GM21737 (cell line): ENCODE measurements around the gene IDI2.
"Not testable (repeated sequence)": the region's sequence is repeated elsewhere in the genome, so short reads cannot be mapped to it uniquely, and the experiment has no call there.

Experiments used
- ATAC-seq: cut with Tn5 transposase; IDR thresholded peaks from one replicate; pipeline ENCODE4 v1.9.1; 2021; ENCODE audit warnings: mild to moderate bottlenecking, moderate library complexity; ENCODE audit not compliant: unreplicated experiment

The IDI2 gene

DNA sequence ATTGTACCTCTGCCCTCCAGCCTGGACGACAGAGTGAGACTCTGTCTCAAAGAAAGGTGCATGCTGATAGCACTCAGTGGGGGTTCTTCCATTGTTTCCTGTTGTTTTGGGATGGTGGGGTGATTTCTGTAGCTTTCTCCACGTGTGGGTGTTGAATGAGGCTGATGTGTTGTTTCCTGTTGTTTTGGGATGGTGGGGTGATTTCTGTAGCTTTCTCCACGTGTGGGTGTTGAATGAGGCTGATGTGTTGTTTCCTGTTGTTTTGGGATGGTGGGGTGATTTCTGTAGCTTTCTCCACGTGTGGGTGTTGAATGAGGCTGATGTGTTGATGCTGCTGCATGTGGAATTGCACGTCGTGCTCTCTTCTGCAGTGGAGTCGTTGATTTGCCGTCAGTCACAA, 15.7 kb downstream of the IDI2 start:
- not testable (repeated sequence) for ATAC-seq

DNA sequence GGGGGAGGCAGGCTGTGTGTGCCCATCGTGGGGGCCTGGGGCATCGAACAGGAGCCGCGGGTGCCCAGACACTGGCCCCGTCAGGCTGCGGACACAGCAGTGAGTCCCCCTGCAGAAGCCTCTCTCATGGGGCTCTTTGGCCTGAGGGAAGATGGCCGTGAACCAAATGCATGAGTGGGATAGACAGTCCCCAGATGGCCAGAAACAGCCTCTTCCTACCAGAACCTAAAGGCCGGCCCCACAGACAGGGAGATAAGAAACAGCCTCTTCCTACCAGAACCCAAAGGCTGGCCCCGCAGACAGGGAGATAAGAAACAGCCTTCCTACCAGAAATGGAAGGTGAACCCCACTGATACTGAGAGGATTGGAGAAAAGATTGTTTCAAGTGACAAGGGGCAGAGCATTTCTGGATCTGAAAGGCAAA, 16.6 kb downstream of the IDI2 start:
- no peak for ATAC-seq

DNA sequence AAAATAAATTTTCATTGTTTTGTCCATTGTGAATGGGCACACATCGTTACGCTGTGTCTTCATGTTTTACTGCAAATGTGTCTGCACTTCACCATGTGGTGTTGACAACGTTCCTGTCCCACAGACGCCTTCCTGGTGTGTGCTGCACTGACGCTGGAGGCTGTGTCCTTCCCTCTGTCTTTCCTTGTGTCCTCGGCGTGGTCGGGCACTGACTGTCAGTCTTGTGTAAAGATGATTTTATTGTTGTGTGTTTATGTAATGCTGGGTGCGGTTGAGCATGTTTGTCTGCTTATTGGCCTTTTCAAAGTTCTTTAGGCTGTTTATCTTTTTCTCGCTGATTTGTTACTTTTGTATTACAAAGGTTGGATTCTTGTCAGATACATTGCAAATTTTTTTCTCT, 18.1 kb downstream of the IDI2 start:
- no peak for ATAC-seq

DNA sequence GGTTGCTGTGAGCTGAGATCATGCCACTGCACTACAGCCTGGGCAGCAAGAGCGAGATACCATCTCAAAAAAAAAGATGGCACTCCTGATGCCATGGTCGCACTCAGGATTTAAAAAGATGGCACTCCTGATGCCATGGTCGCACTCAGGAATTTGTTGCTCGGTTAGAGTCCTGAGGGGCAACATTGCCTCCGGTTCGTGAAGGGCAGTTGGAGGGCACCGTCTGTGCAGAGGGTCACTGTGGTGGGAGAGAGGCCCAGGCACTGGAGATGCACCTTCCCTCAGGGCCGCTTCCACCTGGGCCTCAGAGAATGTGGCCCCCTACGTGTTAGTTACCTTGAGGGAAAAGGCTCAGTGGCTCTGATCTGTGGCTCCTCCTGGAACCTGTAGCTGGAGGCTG, 19.1 kb downstream of the IDI2 start:
- ATAC-seq, result no peak

DNA sequence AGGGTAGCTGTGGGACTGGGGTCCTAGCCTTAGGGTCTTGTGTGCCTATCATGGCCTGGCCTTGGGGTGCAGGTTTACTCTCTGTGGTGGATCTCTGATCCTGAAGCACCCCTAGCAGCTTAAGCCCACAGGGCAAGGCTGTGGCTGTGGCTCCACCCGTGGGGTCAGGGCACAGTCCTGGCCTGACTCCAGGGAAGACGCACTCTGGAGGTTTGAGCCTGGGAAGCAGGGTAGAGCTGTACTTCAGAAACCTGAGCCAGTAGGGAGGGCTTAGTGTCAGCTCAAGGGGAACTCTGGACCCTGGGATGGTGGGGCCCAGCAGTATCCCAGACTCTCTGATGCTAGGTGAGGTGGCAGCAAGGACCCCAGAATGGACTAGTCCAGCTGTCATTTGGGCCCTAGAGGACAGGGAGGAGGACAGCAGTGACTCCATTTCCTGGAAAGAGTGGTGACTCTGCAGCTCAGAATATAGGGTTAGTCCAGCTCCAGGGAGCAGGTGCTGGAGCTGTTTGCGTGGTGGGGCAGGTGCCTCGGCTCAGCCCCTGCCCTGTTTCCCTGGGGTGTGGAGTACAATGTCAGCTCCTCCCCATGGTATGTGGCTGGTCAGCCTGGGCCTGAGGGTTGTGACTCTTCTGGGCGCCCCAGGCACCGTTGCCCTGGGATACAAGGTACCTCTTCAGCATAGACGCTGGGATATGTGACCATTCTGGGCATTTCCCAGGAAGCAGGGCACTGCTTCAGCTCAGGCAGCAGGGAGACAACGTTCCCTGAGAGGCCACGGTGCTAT, 21.6 kb downstream of the IDI2 start:
- no peak for ATAC-seq

DNA sequence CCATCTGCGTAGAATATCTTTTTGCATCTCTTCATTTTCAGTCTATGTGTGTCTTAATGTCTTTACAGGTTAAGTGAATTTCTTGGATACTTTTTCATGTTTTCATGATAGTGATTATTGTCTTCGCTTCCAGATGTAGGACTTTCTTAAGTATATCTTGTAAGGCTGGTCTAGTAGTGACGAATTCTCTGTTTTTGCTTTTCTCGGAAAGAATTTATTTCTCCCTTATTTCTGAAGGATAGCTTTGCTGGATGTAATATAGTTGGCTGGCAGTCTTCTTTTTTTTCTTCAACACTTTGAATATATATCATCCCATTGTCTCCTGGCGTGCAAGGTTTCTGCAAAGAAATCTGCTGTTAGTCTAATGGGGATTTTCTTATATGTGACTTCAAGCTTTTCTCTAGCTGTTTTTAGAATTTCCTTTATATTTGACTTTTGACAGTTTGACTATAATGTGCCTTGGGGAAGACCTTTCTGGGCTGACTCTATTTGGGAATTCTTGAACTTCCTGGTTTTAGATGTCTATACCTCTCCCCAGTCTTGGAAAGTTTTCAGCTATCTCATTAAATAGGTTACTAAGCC, 23.1 kb downstream of the IDI2 start:
- ATAC-seq, result no peak

DNA sequence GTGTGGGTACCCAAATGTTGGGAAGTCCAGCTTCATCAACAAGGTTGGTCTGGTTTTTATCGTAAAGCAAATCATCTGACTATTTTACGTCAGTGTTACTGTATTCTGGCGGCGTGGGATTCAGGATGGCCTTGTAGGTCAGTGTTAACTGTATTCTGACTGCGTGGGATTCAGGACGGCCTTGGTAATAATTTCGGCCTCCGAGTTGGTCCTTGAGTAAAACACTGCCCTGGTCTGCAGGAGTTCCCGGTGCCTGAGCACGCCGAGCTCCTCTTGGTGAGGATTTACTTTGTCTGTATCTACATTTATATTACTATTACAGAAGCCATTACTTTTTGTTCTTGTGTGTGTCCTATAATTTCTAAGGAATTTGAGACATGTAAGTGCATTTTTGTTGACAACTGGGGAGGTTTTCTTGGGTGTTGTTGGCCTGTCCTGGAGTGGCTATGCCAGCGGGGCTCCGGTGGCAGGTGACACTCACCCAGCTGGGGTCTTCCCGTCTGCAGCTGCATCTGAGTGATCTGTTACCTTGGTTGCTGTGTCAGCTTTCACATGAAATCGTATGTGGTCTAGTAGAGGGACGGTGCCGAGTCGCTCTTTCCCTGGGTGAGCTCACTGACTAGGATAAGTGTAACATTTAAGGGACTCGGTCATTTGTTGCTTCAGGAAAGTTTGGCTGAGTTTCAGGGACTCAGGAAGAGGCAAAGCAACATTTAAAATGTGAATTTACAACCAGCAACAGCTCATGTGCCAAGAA, 28.2 kb downstream of the IDI2 start:
- no peak for ATAC-seq

DNA sequence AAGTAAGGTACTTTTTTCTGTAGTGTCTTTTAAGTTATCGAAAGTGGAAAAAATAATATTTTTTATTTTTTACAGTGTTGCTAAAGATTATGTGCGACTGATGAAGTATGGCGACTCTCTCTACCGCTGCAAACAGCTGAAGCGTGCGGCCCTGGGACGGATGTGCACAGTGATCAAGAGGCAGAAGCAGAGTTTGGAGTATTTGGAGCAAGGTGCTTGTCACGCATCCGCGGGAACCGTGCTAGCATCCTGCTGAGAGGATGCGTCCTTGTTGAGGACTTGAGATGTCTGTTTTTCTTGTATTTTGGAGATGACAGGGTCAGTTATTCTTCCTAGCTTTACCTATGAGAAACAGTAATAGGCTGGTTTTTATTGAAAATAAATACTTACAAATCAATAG, 29.6 kb downstream of the IDI2 start:
- ATAC-seq, result no peak

DNA sequence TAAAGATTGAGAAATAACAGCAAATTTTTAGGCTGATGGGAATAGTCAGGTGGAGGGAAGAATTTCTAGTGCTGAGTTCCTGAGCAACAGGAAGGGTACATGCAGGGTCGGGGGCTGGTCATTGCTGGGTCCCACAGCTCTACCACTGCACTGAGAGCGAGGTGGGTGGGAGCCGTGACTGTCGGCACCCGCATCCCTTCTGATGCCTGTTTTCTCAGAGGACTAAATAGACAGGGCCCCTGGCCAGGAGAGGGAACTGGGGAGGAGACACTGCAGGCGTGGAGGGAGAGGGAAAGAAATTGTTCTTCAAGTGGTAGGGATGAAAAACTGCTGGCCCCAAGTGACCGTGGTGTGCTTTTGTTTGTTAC, 30.1 kb downstream of the IDI2 start:
- ATAC-seq, result no peak

DNA sequence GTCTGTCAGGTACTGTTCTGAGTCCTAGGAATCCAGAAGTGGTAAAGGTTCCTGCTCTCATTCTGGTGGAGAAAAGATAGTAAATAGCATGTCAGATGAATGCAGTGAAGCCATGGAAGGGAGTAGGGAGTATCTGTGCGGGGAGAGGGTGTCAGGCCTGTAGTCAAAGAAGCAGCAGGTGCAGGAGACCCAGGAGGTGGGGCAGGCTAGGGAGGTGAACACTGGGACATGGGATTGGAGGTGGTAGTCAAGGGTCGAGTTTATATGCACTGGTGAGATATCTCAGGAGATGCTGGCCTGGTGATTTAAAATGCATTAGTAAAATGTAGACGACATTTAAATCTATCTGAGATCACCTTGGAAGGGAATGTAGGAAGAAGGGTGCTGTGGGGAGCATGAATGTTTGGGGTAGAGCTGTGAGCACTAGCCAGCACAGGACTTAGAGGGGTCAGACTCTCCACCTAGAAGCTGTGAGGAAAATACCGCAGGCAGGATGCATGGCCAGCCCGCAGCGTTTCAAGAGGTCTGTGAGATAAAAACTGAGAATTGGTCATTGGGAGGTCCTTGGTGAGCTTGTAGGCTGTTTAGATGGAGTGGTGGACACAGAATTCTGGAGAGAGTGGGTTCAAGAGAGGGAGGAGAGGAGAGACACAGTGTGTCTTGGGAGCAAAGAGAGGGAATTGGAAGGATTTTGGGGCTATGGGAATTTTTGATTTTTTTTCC, 30.7 kb downstream of the IDI2 start:
- no peak for ATAC-seq

DNA sequence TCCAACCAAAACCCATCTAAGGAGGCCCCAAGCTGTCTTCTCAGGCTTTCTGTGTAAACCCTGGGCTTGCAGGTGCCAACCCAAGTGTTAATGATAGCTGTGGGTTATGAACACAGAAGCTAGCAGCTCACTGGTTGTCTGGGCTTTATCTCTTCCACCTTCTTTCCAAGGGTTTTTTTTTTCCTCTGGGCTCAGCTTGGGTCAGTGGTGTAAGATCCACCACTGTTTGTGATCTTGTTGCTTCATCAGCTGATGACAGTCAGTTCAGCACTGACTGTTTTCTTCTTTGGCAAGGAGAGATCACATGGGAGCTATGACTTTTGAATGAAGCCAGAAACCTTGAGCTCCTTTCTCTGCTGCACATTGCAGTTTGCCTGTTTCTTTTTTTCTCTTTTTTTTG, 32.8 kb downstream of the IDI2 start:
- no peak for ATAC-seq

DNA sequence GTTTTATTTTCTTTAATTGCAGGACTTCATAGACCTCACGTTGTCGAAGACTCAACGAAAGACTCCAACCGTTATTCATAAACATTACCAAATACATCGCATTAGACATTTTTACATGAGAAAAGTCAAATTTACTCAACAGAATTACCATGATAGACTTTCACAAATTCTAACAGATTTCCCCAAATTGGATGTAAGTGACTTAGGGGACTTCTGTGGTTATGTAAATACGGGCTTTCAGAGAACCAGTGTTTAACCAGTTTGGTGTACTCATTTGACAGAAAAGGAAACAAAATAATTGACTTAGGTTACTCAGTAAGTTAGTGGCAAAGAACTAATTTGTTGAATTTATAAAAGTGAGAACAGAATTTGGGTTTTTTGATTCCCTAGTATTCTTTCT, 33.2 kb downstream of the IDI2 start:
- ATAC-seq, result no peak

DNA sequence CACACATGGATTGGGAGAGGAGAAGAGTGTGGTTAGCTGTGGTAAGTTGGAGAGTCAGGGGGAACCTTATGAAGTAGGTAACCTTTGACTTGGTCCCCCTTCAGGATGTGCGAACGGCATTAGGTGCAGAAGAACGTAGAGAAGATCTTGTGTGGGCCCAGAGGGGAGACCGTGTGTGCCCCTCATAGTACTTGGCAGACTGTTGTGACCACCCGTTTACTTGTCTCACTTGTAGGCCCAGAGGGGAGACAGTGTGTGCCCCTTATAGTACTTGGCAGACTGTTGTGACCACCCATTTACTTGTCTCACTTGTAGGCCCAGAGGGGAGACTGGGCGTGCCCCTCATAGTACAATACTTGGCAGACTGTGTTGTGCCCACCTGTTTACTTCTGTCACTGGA, 34.9 kb downstream of the IDI2 start:
- ATAC-seq, result no peak

DNA sequence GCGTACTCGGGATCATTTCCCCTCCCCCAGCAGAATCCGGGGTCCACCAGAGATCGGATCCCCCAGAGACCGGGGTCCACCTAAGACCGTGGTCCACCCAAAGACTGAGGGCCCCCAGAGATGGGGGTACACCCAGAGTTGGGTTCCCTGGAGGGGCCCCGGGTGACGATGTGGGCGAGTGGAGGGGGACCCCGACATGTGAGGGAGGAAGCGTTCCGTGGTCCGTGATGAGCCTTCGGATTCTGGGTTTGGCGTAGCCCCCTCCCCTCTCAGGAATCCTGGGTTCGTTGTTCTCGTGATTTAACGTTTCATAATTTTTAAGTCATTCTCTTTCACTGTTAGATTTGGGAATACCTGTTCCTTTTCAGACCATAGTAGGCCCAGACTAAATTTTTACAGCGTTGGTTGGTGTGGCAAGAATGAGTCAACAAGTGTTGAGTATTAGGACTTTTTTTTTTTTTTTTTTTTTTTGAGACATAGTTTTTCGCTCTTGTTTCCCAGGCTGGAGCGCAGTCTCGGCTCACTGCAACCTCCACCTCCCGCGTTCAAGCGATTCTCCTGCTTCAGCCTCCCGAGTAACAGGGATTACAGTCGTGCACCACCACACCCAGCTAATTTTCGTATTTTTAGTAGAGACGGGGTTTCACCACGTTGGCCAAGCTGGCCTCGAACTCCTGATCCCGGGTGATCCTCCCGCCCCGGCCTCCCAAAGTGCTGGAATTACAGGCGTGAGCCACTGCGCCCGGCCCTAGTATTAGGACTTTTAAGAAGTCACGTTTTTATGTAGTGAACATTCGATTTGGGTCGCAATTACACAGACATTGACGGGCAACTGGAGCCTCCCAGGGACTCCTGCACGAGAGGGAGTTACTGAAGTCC, 36.8 kb downstream of the IDI2 start:
- no peak for ATAC-seq

DNA sequence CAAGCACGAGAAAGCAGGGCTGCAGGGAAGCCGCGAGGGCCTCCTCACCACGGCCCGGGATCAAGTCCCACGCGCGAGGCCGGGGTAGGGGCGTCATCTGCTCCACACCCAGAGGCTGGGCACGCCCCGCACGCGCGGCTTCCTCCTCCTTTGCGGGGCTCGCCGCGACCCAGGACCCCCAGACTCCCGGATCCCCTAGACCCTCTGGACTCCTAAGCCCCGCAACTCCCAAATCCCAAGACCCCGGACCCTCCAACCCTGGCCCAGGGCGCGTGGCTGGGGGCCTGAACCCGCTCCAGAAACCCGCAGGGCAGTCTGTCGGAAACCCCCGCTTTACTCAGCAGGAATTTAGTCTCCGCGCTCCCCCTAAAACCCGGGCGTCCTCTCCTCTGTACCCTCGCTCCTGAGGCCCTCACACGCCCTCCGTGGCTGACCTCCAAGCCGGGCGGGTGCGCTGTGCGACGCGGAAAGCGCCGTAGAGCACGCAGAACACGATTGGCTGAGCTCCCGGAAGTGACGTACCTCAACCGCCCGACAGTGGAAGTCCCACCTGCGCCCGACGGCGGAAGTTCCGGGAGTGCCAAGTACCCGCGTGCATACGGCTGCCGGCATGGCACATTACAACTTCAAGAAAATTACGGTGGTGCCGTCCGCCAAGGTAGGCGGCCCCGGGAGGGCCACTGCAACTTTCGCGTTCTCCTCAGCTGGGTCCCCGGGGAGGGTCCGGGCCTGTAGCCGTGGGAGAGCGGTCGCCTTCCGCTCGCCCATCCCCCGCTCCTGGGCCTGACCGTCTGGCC, 37.6 kb downstream of the IDI2 start, which contains the start of gene GTPBP4:
Gene GTPBP4, plus strand, starts transcription at position 565 of the 797 bp plus-strand sequence. Its CDS starts 46 bp downstream, at position 611.
- peak; percentile 95 for ATAC-seq

DNA sequence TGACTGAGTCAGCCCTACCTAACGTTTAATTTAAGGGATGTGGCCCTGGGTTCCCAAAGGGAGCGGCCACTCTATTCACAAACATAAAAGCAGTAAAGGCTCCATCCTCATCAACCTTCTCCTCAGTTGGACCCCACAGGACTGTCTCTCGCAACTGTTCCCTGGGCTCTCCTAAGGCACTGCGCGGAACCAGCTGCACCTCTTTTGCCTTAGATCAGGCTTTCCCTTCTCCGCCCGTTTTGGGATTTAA, 38.1 kb downstream of the IDI2 start:
- no peak for ATAC-seq

DNA sequence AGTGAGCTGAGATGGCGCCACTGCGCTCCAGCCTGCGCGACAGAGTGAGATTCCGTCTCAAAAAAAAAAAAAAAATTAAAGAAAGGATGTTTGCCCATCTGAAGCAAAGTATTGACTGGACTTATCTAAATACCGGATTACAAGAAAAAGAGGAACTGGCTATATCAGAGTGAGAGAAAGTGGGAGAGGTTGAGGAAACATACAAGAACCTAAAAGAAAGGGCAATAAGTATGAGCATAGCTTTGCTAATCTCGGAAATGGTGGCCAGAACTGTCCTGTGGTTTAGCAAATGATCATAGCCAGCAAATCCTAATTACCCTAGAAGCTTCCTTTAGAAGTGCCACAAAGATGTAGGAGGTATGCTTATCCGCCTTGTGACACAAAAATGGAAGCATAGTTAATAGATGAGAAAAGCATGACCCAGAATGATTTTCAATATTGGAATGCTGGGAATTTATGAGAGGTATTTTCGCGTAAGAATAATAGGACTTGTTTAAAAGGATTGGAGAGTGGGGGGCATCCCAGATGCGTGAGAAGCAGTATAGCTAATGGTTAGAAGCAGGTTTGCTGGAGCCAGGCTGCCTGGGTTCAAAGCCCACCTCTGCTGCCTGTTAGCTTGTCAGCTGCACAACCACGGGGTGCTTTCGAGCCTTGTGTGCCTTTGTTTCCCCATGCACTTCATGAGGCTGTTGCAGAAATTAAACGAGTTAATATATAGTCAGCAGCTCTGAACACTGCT, 38.6 kb downstream of the IDI2 start:
- no peak for ATAC-seq

DNA sequence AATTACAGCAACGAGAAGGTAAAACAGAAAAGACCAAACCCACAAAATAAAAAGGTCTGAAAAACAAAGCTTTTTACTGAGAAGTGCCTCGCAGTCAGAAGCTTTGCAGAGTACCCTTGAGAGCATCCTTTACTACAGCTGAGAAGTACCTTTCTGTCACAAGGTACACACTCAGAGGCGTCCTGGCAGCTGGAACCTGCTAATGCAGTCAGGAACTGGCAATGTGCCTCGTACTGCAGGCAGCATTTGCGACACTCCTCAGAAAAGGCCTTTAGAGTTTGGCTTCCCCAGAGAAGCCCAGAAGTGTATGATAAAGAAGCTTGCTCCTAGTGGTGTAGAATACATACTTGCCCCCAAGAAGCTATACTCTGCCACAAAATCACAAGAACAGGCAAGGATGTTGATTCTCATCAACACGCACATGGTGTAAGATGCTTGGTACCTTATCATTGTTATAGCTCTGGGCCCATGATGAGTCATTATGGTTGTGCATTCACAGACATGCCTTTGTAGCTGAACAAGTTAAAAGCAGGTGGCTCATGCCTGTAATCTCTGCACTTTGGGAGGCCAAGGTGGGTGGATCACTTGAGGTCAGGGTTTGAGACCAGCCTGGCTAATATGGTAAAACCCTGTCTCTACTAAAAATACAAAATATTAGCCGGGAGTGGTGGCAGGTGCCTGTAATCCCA, 39.4 kb downstream of the IDI2 start:
- no peak for ATAC-seq

DNA sequence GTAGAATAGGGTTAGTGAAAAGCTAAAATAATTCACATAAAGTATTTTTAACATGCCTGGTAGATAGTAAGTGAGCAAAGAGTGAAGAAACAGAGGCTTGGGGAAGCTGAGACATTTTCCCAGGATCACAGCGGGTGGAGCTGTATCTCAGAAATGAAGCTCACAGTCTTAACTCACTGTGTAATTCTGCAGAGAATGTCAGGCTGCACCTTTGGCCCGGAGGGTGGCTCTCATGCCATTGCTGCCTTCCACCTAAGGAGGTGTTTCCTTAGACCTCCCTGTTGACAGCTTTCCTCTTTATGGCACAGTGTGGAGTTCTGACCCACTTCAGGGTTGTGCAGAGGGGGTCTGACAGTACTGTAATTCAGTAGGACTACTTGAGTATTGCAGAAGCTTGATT, 40.3 kb downstream of the IDI2 start:
- no peak for ATAC-seq
